Islet precursor cell (in vitro differentiated cells): ENCODE results near the gene UMODL1.
"Not testable (repeated sequence)": the region's sequence is repeated elsewhere in the genome, so short reads cannot be mapped to it uniquely, and the experiment has no call there.

Experiments
- DNase-seq: peaks from one replicate; pipeline ENCODE4 v3.0.0-alpha.2; 2018

The UMODL1 gene

DNA sequence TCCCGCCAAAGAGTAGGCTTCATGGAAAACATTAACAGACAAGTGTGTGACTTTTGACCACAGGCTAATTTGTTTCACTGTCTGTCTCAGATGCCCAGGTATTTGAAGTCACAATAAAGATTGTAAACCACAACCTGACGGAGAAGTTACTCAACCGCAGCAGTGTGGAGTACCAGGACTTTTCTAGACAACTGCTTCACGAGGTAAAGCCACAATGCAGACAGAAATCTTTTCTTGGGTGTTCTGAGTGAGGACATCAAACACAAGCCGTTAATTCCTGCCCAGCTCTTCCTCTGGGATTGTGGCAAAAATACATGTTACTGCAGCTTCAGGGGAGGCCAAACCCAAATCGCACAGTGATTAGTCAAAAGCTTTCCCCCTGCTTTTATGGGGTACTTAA is 31.0 kb downstream of the UMODL1 start:
- DNase-seq: no peak

DNA sequence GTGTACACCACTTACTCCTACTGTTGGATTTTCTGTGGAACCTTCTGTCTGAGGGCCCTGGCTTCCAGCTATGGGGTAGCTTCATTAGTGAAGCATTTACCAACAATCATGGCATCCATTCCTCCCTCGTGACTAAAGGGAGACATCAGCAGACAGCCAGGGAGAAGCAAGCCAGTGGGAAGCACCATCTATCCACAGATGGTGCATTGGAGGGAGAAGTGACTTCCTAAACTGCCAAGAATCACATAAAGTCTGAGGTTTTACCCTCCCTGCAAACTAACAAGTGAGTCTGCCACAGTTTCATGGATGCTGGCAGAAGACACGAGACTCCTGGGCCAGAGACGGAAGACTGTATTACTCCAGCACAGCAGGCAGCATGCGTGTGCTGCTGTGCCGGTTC is 31.4 kb downstream of the UMODL1 start:
- DNase-seq: no peak

DNA sequence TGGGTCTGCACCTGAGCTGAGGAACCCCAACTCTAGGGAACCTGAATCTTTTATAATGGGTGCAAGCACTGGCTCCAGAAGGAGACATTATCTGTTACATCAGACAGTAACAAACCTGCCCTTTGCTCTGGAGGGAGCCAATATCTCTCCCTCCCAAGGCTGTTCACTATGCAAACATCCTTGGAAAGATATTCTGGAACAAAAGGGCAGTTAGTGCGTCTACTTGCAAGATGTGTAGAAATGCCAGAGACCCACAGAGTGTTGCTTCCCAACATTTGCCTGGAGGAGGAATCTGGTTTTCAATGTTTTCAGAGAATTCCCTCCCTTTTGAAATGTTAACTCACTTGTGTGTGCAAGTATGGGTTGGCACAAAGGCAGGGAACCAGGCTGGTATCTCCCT is 31.9 kb downstream of the UMODL1 start:
- DNase-seq: no peak

DNA sequence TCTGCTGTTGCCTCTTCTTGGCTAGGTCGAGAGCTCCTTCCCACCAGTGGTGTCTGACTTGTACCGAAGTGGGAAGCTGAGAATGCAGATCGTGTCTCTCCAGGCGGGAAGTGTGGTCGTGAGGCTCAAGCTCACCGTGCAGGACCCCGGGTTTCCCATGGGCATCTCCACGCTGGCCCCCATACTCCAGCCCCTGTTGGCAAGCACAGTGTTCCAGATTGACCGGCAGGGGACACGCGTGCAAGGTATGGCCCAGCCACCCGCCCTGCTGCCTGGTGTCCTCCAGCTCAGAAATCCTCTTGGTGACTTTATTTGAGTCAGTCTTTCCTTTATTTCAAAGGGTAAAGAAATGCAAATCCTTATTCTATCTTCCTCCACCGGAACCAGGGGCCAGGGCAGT is 32.7 kb downstream of the UMODL1 start:
- DNase-seq: no peak

DNA sequence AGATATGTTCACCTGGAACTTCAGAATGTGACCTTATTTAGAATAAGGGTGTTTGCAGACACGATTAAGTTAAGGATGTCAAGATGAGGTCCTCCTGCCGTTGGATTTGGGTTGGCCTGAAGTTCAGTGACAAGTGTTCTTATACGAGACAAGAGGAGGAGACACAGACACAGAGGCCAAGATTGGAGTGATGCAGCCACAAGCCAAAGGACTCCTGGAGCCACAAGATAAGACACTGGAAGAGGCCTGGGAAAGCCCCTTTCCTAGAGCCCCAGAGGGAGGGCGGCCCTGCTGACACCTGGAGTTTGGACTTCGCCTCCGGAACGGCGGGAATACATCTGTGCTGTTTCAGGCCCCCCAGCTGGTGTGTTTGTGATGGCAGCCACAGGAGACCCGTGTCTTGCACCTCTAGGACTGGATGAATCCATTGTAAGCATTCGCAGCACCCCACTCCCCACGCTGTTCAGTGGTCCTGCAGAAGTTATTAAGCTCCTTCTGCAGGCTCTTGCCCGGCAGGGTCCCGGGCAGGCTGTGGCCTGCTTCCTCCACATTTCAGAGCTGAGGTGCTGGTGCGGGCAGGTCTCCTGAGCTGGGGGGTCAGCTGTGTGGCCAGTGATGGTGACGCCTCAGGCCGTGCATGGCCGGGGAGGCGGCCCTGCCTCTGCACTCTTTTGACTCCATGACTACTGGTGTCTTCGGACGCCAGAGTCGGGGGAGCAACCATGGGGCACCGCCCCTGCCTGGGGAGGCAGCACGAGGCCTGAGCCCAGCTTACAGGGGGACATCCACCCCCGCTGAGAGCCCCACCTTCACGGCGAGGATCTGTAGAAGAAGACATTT is 34.6 kb downstream of the UMODL1 start:
- DNase-seq: no peak

DNA sequence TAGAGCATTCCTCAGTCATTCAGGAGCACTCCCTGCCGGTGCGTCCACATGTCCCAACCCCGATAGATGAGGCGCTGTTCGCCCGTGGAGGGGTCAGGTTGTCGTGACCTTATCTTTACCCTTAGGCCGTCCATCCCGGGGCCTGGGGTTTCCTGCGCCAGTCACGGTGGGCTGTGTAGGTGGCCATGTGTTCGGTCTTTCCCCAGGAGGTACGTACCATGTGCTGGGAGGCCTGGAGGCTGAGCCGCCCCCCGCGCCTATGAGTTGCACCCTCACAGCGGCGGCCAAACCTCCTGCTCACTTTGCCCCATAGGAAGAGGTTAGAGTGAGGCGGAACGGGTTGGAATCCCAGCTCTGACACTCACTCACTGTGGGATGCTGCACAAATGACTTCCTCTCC is 35.3 kb downstream of the UMODL1 start:
- no peak for DNase-seq

DNA sequence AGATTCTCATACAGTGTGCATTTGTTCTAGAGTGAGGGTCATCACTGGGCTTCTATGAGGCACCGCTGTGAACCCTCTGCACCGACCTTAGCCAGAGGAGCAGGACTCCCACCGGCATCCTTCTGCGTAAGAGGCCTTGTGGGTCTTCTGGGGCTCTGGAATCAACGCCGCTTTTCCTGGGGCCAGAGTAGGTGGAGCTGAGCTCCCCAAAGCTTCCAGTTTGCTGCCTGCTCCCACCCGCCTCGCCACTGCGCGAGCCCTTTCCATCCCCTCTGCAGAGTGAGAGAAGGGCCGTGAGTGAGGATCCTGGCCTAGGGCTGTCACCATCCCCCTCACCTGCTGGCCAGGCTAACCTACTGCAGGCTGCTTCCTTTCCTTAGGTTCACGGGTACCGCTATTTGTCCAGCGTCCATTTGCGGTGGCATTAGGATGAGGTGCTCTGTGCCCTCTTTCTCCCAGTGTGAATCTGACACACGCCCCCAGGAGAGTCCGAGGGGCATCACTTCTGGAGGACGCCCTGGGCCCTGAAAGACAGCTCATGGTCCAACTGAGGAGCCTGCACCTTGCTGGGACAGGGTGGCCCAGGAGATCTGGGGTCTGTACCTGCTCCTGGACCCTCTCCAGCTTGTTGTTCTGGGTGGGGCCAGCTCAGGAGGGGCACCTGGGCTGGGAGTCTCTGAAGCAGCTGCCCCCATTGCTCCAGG is 36.2 kb downstream of the UMODL1 start:
- no peak for DNase-seq

DNA sequence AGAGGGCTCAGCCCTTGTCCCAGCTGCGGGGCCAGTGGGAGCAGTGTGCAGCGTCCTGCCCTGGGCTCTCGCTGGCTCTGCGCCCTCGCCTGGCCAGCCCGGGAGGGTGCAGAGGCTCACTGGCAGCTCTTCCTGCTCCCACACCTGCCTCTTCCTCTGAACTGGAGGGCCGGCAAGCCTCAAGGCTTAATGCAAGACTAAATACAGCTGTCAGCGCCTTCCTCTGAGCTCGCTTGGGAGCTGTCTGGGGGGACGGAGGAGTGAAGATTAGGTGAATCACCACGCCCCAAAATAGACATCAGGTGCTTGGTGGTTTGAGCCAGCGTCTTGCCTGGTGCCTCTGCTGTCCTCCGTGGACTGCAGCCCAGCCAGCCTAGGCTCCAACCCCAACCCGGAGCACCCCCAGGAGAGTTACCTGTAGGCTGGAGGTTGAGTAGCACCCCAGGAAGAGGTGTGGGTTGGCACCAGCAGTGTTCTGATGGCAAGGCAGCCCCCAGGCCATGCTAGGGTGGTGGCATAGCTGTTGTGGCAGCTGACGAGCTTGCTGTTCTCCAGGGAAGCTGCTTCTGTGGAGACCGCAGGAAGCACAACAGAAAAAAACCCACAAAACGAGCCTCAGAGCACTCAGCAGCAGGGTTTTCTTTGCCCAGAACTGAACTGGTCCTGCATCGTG is 36.9 kb downstream of the UMODL1 start:
- DNase-seq: peak; percentile 85

DNA sequence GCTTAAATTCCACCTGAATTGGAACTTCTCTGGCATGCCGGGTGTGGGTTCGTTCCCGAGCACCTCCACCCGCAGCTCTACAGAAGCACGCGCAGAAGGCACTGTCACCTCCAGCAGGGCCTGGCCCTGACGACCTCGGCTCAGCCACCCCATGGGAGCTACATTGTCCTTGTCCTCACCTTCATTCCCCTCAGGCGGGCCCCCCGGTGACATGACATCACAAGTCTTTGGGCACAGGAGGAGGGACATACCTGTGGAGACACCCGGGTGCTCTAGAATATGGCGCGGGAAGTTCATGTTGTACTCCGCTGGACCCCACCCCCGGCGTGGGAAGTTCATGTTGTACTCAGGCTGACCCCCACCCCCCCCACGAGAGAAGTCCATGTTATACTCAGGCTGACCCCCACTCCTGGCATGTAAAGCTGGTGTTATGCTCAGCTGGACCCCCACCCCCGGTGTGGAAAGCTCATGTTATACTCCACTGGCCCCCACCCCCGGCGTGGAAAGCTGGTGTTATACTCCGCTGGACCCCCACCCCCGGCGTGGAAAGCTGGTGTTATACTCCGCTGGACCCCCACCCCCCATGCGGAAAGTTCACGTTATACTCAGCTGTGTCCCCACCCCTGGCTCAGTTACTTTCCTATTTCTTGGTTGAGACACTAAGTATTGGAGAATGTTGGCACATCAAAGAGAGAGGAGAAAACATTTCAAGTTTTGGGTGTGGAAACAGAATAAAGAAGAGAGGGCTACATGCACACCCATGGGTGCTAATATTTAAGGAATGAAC is 37.6 kb downstream of the UMODL1 start:
- no peak for DNase-seq

DNA sequence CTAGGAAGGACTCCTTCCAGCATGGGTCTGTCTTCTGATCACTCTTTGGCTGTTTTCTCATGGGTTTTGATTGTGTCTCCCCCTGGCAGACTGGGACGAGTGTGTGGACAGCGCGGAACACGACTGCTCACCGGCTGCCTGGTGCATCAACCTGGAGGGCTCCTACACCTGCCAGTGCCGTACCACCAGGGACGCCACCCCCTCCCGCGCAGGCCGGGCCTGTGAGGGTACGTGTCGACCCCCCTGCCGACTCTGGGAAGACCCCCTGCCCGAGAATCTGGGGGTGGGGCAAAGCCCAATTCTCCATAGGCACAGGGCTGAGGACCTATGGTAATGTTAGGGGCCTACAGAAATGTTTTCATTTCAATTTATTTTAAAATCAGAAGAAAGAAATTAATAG is 38.4 kb downstream of the UMODL1 start:
- no peak for DNase-seq

DNA sequence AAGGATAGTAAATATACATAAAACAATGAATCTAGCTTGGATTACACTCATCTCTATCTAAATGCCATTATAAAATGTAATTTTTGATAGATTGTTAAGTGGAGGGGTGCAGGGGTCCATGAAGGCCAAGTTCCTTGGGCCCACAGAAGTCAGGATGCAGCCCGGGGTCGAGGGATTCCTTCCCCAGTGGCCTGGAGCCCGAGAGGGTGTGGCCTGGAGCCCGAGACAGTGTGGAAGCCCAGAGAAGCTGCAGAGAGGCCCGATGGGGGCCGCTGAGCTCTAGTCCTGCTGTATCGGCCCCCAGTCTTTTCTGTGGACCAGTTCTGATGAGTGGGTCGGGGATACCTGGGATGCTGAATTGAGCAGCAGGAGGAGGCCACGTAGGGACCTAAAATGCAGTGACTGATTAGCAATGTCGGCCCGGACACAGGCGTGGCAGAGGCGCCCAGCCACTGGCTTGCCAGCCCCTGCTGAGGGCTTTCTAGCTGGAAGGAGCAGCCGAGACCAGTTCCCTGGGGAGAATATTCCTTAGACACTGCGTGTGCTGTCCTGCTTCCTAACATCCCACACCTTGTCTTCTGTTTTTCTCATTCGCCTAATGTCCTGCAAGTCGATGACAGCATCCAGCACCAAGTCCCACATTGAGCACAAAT is 38.9 kb downstream of the UMODL1 start:
- DNase-seq: no peak

DNA sequence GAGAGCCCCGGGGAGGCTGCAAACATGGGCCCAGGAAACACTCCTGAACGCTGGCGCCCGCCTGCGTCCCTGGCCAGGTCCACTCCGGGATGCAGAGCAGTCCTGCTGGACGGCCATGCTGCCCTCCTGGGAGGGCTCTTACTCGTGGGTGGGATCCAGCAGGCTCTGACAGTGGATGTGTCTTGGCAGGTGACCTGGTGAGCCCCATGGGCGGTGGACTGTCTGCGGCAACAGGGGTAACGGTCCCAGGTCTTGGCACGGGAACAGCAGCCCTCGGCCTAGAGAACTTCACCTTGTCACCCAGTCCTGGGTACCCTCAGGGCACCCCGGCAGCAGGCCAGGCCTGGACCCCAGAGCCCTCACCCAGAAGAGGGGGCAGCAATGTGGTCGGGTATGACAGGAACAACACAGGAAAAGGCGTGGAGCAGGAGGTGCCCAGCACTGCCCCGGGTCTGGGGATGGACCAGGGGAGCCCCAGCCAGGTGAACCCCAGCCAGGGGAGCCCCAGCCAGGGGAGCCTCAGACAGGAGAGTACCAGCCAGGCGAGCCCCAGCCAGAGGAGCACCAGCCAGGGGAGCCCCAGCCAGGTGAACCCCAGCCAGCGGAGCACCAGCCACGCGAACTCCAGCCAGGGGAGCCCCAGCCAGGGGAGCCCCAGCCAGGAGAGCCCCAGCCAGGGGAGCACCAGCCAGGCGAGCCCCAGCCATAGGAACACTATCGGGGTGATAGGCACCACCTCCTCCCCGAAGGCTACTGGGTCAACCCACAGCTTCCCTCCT is 39.8 kb downstream of the UMODL1 start:
- no peak for DNase-seq

DNA sequence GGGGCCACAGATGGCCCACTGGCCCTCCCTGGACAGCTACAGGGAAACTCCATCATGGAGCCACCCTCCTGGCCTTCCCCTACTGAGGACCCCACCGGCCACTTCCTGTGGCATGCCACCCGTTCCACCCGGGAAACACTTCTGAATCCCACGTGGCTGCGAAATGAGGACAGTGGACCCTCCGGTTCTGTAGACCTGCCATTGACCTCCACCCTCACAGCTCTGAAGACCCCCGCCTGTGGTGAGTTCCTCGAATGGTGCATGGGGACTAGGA is 40.3 kb downstream of the UMODL1 start:
- no peak for DNase-seq

DNA sequence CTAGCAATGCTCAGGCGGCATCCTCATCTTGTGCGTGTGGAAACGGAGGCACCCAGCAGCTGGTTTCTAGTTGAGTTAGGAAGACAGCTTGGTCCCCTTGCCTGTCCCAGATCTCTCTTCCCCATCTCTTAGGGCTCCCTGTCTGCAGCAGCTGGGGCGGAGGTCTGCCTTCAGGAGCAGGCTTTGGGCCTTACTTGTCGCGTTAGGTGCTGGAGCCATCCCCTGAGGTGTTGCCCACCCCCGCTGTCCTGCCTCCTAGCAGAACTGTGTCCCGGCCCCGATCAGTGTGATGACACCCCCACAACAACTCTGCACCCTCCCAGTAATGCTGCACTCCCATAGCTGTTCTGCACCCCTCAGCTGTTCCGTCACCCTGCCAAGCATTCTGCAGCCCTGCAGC is 40.7 kb downstream of the UMODL1 start:
- DNase-seq: no peak

DNA sequence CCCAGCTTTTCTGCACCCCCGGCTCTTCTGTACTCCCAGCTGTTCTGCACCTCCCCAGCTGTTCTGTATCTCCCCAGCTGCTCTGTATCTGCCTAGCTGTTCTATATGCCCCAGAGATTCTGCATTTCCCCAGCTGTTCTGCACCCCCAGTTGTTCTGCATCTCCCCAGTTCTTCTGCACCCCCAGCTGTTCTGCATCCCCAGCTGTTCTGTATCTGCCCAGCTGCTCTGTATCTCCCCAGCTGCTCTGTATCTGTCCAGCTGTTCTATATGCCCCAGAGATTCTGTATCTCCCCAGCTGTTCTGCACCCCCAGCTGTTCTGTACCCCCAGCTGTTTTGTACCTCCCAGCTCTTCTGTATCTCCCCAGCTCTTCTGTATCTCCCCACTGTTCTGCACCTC is 41.1 kb downstream of the UMODL1 start:
- no peak for DNase-seq

DNA sequence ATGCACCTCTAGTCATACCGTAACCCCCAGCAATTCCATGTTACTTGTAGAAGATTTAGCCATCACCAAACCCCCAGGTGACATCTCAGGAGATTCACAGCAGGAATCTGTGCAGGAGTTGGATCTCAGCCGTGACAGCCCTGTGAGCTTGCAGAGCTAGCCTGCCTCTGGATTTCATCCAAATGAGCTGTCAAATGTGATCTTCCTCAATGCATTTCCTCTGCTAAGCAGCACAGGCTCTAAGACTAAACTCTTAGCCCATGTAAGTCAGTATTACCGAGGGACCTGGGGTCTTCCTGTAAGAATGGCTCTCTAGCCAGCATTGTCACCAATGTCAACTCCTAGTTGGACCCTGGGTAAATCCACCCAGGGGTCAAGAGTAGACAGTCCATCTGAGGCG is 41.7 kb downstream of the UMODL1 start:
- DNase-seq: no peak

DNA sequence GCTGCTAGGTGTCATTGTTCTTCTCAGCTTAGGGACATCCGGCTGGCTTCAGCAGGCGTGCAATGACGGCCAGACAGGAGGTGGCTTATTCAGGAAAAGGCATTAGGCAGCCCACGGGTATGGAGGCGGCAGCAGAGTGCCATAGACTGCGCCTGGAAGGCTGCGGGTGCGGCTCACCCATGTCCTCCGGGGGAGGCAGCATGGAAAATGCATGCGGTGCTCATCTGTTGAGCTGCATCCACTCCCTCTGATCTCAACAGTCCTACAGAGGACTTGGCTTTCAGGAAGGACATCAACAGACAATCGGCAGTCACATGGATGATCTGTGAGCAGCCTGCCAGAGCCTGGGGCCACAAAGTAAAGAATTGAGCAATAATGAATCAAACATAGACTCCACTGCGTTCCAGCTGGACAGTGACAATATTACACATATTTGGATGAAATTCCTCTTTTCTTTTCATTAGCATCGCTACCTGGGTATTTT is 42.9 kb downstream of the UMODL1 start:
- DNase-seq: no peak

DNA sequence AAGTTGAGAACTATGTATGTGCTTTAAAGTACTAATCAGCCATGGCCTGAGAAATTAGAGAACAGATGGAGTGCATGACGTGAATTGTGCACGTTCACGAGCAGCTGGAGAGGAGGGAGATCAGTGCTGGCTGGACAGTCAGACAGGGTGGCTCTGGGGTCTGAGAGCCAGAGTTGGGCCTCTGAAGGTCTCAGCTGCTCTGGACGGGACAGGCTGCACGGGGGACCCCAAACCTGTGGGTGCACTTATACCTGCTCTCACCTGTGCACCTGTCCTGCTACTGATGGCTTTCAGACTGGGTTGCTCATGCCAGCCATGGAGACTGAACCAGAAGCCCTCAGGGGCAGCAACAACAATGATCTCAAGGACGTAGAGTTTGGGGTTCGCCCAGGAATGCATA is 43.5 kb downstream of the UMODL1 start:
- no peak for DNase-seq

DNA sequence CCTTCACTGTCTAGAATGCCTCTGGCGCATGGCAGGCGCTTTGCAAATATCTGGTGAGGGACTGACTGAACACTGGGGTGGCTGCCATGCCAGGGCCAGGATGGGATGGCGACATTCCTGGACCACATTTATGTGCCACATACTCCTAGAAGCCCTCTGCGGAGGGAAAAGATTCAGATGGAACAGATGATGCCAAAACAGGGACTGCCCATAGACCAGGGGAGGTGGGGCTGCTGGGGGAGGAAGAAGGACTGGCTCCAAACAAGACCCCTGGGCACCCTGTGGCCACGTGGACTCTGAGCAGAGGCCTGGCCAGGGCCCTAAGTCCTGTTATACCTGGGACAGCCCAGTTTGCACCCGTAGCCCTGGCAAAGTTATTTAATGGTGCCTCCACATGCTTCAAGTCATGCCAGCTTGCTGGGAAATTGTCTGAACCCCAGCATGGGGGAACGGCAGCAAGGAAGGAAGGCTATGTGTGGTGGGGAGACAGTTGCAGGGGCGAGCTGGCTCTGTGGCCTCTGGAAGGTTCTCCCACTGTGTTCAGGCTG is 44.1 kb downstream of the UMODL1 start:
- DNase-seq: no peak

DNA sequence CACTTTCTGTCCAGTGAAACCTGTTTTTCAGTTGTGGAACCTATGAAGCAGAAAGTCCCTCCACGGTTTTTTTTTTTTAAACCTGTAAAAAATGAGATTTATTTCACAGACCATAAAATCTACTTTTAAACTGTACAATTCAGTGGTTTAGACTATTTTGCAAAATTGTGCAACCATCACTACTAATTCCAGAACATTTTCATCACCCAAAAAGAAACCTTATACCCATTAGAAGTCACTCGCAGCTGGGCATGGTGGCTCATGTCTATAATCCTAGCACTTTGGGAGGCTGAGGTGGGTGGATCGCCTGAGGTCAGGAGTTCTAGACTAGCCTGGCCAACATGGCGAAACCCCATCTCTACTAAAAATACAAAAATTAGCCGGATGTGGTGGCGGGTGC is 45.4 kb downstream of the UMODL1 start:
- DNase-seq: not testable (repeated sequence)

DNA sequence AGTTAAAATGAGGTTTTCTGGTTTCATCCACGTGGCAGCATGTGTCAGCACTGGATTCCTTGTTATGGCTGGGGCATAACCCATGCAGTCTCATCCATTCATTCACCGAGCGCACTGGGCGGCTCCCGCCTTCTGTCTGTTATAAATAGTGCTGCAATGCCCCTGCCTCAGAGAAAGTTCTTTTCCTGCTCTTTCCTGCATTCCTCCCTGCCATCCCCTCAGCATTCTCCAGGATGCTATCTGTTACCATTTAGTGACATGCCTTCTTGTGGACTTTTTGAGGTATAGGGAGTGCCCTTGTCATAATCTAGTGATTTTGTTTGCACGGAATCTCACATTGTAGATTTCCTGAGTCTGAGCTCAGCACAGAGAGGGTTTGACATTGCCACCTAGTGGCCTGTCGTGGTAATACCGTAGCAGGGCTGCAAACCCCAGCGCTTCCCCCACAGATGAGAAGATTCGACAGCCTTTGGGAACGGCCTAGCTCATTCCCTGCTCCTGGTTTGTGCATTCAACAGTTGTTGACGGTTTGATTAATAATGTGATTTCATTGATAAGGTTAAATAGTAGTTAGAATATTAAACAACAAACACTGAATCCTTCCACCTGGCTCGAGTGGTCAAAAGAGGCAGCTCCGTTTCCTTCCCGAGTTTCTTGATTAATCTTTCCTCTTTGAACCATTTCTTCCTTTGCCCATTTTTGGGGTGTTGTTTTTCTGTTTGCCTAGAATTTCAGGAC is 46.3 kb downstream of the UMODL1 start:
- peak; percentile 75 for DNase-seq
